ENCODE measurements around the gene SERPINA3.

The SERPINA3 gene

GRCh38 chr14:94653321-94653720 lies 41.1 kb downstream of the SERPINA3 start:
- H3K4me1 ChIP-seq (ENCODE audit: control insufficient read depth in 2 of 2, insufficient read depth in 2 of 2, low read length in 2 of 2) = no peaks in the 10 kb centered on the region
- no peaks in the 10 kb centered on the region for H3K27me3 ChIP-seq (ENCODE audit: control insufficient read depth in 2 of 2, insufficient read depth in 2 of 2, low read length in 2 of 2)
- H3K4me3 ChIP-seq (ENCODE audit: low read length in 2 of 2) = no peak overlapping the region
- H3K27ac ChIP-seq (ENCODE audit: low read depth in 2 of 2, low read length in 2 of 2) = no peak overlapping the region
- H3K36me3 ChIP-seq (ENCODE audit: control insufficient read depth in 2 of 2, insufficient read depth in 2 of 2, low read length in 2 of 2) = no peaks in the 10 kb centered on the region
- H3K9me3 ChIP-seq (ENCODE audit: control insufficient read depth in 2 of 2, low read length in 2 of 2) = no peaks in the 10 kb centered on the region
- H3K9ac ChIP-seq (ENCODE audit: low read depth in 1 of 2, low read length in 2 of 2) = no peak overlapping the region

- Histone ChIP-seq H3K4me1 (ENCODE audit: control insufficient read depth in 2 of 2, insufficient read depth in 2 of 2, low read length in 2 of 2) (no peaks in the 10 kb centered on the region), H3K9me3 (ENCODE audit: control insufficient read depth in 2 of 2, low read length in 2 of 2) (no peaks in the 10 kb centered on the region), H3K4me3 (ENCODE audit: low read length in 2 of 2) (no peak overlapping the region), H3K9ac (ENCODE audit: low read depth in 1 of 2, low read length in 2 of 2) (no peak overlapping the region), H3K36me3 (ENCODE audit: control insufficient read depth in 2 of 2, insufficient read depth in 2 of 2, low read length in 2 of 2) (no peaks in the 10 kb centered on the region), H3K27me3 (ENCODE audit: control insufficient read depth in 2 of 2, insufficient read depth in 2 of 2, low read length in 2 of 2) (no peaks in the 10 kb centered on the region), H3K27ac (ENCODE audit: low read depth in 2 of 2, low read length in 2 of 2) (no peak overlapping the region)
Measured at GRCh38 chr14:94654071-94654861, 42.1 kb downstream of the SERPINA3 start.

GRCh38 chr14:94655169-94655710 lies 43.0 kb downstream of the SERPINA3 start:
- Histone ChIP-seq H3K27me3 (ENCODE audit: control insufficient read depth in 2 of 2, insufficient read depth in 2 of 2, low read length in 2 of 2) (no peaks in the 10 kb centered on the region), H3K36me3 (ENCODE audit: control insufficient read depth in 2 of 2, insufficient read depth in 2 of 2, low read length in 2 of 2) (no peaks in the 10 kb centered on the region), H3K4me3 (ENCODE audit: low read length in 2 of 2) (no peak overlapping the region), H3K9me3 (ENCODE audit: control insufficient read depth in 2 of 2, low read length in 2 of 2) (no peaks in the 10 kb centered on the region), H3K27ac (ENCODE audit: low read depth in 2 of 2, low read length in 2 of 2) (no peak overlapping the region), H3K4me1 (ENCODE audit: control insufficient read depth in 2 of 2, insufficient read depth in 2 of 2, low read length in 2 of 2) (no peaks in the 10 kb centered on the region), H3K9ac (ENCODE audit: low read depth in 1 of 2, low read length in 2 of 2) (no peak overlapping the region)

- no peak overlapping the region for H3K4me3 ChIP-seq (ENCODE audit: low read length in 2 of 2)
- no peak overlapping the region for H3K27ac ChIP-seq (ENCODE audit: low read depth in 2 of 2, low read length in 2 of 2)
- H3K27me3 ChIP-seq (ENCODE audit: control insufficient read depth in 2 of 2, insufficient read depth in 2 of 2, low read length in 2 of 2) = peaks cover 0 to 4% of the 10 kb centered on the region in 2 donors
- H3K36me3 ChIP-seq (ENCODE audit: control insufficient read depth in 2 of 2, insufficient read depth in 2 of 2, low read length in 2 of 2) = no peaks in the 10 kb centered on the region
- no peaks in the 10 kb centered on the region for H3K4me1 ChIP-seq (ENCODE audit: control insufficient read depth in 2 of 2, insufficient read depth in 2 of 2, low read length in 2 of 2)
- H3K9me3 ChIP-seq (ENCODE audit: control insufficient read depth in 2 of 2, low read length in 2 of 2) = no peaks in the 10 kb centered on the region
- H3K9ac ChIP-seq (ENCODE audit: low read depth in 1 of 2, low read length in 2 of 2) = no peak overlapping the region
Measured at GRCh38 chr14:94656043-94656442, 43.9 kb downstream of the SERPINA3 start.

GRCh38 chr14:94659256-94659655 lies 47.1 kb downstream of the SERPINA3 start:
- H3K4me3 ChIP-seq (ENCODE audit: low read length in 2 of 2) = no peak overlapping the region
- no peak overlapping the region for H3K27ac ChIP-seq (ENCODE audit: low read depth in 2 of 2, low read length in 2 of 2)
- H3K9me3 ChIP-seq (ENCODE audit: control insufficient read depth in 2 of 2, low read length in 2 of 2) = no peaks in the 10 kb centered on the region
- no peaks in the 10 kb centered on the region for H3K4me1 ChIP-seq (ENCODE audit: control insufficient read depth in 2 of 2, insufficient read depth in 2 of 2, low read length in 2 of 2)
- H3K27me3 ChIP-seq (ENCODE audit: control insufficient read depth in 2 of 2, insufficient read depth in 2 of 2, low read length in 2 of 2) = peaks cover 0 to 4% of the 10 kb centered on the region in 2 donors
- H3K9ac ChIP-seq (ENCODE audit: low read depth in 1 of 2, low read length in 2 of 2) = no peak overlapping the region
- H3K36me3 ChIP-seq (ENCODE audit: control insufficient read depth in 2 of 2, insufficient read depth in 2 of 2, low read length in 2 of 2) = no peaks in the 10 kb centered on the region

GRCh38 chr14:94659901-94660300 lies 47.7 kb downstream of the SERPINA3 start:
- Histone ChIP-seq H3K27me3 (ENCODE audit: control insufficient read depth in 2 of 2, insufficient read depth in 2 of 2, low read length in 2 of 2) (peaks cover 0 to 4% of the 10 kb centered on the region in 2 donors), H3K4me1 (ENCODE audit: control insufficient read depth in 2 of 2, insufficient read depth in 2 of 2, low read length in 2 of 2) (no peaks in the 10 kb centered on the region), H3K27ac (ENCODE audit: low read depth in 2 of 2, low read length in 2 of 2) (no peak overlapping the region), H3K9ac (ENCODE audit: low read depth in 1 of 2, low read length in 2 of 2) (no peak overlapping the region), H3K4me3 (ENCODE audit: low read length in 2 of 2) (no peak overlapping the region), H3K36me3 (ENCODE audit: control insufficient read depth in 2 of 2, insufficient read depth in 2 of 2, low read length in 2 of 2) (no peaks in the 10 kb centered on the region), H3K9me3 (ENCODE audit: control insufficient read depth in 2 of 2, low read length in 2 of 2) (no peaks in the 10 kb centered on the region)

- Histone ChIP-seq H3K27me3 (ENCODE audit: control insufficient read depth in 2 of 2, insufficient read depth in 2 of 2, low read length in 2 of 2) (peaks cover 0 to 4% of the 10 kb centered on the region in 2 donors), H3K27ac (ENCODE audit: low read depth in 2 of 2, low read length in 2 of 2) (no peak overlapping the region), H3K4me3 (ENCODE audit: low read length in 2 of 2) (no peak overlapping the region)
Measured at GRCh38 chr14:94660306-94660946, 48.2 kb downstream of the SERPINA3 start.

GRCh38 chr14:94663538-94663937 lies 51.3 kb downstream of the SERPINA3 start:
- H3K36me3 ChIP-seq (ENCODE audit: control insufficient read depth in 2 of 2, insufficient read depth in 2 of 2, low read length in 2 of 2) = no peaks in the 10 kb centered on the region
- H3K4me1 ChIP-seq (ENCODE audit: control insufficient read depth in 2 of 2, insufficient read depth in 2 of 2, low read length in 2 of 2) = no peaks in the 10 kb centered on the region
- no peaks in the 10 kb centered on the region for H3K9me3 ChIP-seq (ENCODE audit: control insufficient read depth in 2 of 2, low read length in 2 of 2)
- no peak overlapping the region for H3K27ac ChIP-seq (ENCODE audit: low read depth in 2 of 2, low read length in 2 of 2)
- no peak overlapping the region for H3K9ac ChIP-seq (ENCODE audit: low read depth in 1 of 2, low read length in 2 of 2)
- no peak overlapping the region for H3K4me3 ChIP-seq (ENCODE audit: low read length in 2 of 2)
- peaks cover 0 to 4% of the 10 kb centered on the region in 2 donors for H3K27me3 ChIP-seq (ENCODE audit: control insufficient read depth in 2 of 2, insufficient read depth in 2 of 2, low read length in 2 of 2)

More at GRCh38 chr14:94660306-94660946, 48.2 kb downstream of the SERPINA3 start:
- no peaks in the 10 kb centered on the region for H3K36me3 ChIP-seq (ENCODE audit: control insufficient read depth in 2 of 2, insufficient read depth in 2 of 2, low read length in 2 of 2)
- no peaks in the 10 kb centered on the region for H3K9me3 ChIP-seq (ENCODE audit: control insufficient read depth in 2 of 2, low read length in 2 of 2)
- no peaks in the 10 kb centered on the region for H3K4me1 ChIP-seq (ENCODE audit: control insufficient read depth in 2 of 2, insufficient read depth in 2 of 2, low read length in 2 of 2)
- H3K9ac ChIP-seq (ENCODE audit: low read depth in 1 of 2, low read length in 2 of 2) = no peak overlapping the region

- H3K9ac ChIP-seq (ENCODE audit: low read depth in 1 of 2, low read length in 2 of 2) = no peak overlapping the region
- no peaks in the 10 kb centered on the region for H3K4me1 ChIP-seq (ENCODE audit: control insufficient read depth in 2 of 2, insufficient read depth in 2 of 2, low read length in 2 of 2)
- H3K9me3 ChIP-seq (ENCODE audit: control insufficient read depth in 2 of 2, low read length in 2 of 2) = no peaks in the 10 kb centered on the region
- H3K4me3 ChIP-seq (ENCODE audit: low read length in 2 of 2) = no peak overlapping the region
- no peaks in the 10 kb centered on the region for H3K36me3 ChIP-seq (ENCODE audit: control insufficient read depth in 2 of 2, insufficient read depth in 2 of 2, low read length in 2 of 2)
- no peak overlapping the region for H3K27ac ChIP-seq (ENCODE audit: low read depth in 2 of 2, low read length in 2 of 2)
- H3K27me3 ChIP-seq (ENCODE audit: control insufficient read depth in 2 of 2, insufficient read depth in 2 of 2, low read length in 2 of 2) = peaks cover 0 to 4% of the 10 kb centered on the region in 2 donors
Measured at GRCh38 chr14:94663965-94664704, 51.9 kb downstream of the SERPINA3 start.

- no peaks in the 10 kb centered on the region for H3K9me3 ChIP-seq (ENCODE audit: control insufficient read depth in 2 of 2, low read length in 2 of 2)
- no peak overlapping the region for H3K9ac ChIP-seq (ENCODE audit: low read depth in 1 of 2, low read length in 2 of 2)
- H3K36me3 ChIP-seq (ENCODE audit: control insufficient read depth in 2 of 2, insufficient read depth in 2 of 2, low read length in 2 of 2) = no peaks in the 10 kb centered on the region
- no peaks in the 10 kb centered on the region for H3K4me1 ChIP-seq (ENCODE audit: control insufficient read depth in 2 of 2, insufficient read depth in 2 of 2, low read length in 2 of 2)
- no peak overlapping the region for H3K4me3 ChIP-seq (ENCODE audit: low read length in 2 of 2)
- peaks cover 0 to 4% of the 10 kb centered on the region in 2 donors for H3K27me3 ChIP-seq (ENCODE audit: control insufficient read depth in 2 of 2, insufficient read depth in 2 of 2, low read length in 2 of 2)
- H3K27ac ChIP-seq (ENCODE audit: low read depth in 2 of 2, low read length in 2 of 2) = no peak overlapping the region
Measured at GRCh38 chr14:94665121-94665520, 52.9 kb downstream of the SERPINA3 start.

Data from mucosa of rectum (tissue), 2 donors.